Endothelial cell of umbilical vein (primary cell): ENCODE results near the gene SRRM3.
A peak's percentile ranks its signal among the peaks of the same experiment; 100 is the strongest.

Source experiments
- EZH2 ChIP-seq: IDR thresholded peaks from 2 replicates; pipeline ENCODE4 v1.6.1; 2012; ENCODE audit warnings: borderline replicate concordance, low read depth, mild to moderate bottlenecking, moderate library complexity, low read length, inconsistent platforms; ENCODE audit not compliant: severe bottlenecking
- JUN ChIP-seq: IDR thresholded peaks from 2 replicates; pipeline ENCODE4 v1.6.1; 2011; ENCODE audit warnings: borderline replicate concordance, low read depth; ENCODE audit not compliant: insufficient read length, insufficient read depth

- TF ChIP-seq EZH2: no peak
- peak; percentile 15 for TF ChIP-seq JUN
Measured at GRCh38 chr7:76300166-76300731, 98.6 kb downstream of the SRRM3 start.
